ENCODE measurements around the gene METTL17.

METTL17 gene

DNA sequence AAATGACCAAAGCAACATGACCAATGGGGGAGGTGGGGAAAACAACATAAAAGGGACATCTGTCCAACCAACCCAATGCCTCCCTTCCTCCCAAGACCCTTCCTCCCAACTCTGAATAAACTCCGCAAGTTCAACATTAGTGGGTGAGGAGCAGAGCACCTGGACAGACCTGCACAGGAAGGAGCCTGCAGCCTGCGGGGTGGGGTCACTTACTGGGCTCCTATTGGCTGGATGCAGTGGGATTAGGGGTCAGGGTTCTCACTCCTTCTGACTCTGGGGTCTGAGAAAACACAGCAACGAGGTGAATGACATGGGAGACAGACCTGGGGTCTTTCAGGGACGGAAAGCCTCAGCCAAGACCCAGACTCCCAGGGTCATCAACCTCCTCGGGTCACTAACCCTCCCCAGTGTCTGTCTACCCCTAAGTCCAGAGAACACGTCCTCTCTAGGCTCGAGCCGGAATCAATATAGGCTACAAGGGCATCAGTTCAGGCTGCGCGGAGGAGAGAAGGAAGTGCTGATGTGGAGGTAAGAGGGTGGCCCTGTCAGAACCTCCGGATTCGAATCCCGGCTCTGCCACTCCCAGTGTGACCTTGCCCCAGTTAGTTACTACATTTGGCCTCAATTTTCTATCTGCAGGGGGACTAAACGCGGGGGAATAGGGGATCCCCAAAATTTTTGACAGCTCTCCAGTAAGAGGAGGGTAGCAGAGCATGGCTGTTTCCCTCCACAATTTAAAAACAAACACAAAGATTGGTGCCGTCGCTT is 34.2 kb downstream of the METTL17 start:
- no peak overlapping the region for H3K27ac ChIP-seq
- TF ChIP-seq, protein P1, sequence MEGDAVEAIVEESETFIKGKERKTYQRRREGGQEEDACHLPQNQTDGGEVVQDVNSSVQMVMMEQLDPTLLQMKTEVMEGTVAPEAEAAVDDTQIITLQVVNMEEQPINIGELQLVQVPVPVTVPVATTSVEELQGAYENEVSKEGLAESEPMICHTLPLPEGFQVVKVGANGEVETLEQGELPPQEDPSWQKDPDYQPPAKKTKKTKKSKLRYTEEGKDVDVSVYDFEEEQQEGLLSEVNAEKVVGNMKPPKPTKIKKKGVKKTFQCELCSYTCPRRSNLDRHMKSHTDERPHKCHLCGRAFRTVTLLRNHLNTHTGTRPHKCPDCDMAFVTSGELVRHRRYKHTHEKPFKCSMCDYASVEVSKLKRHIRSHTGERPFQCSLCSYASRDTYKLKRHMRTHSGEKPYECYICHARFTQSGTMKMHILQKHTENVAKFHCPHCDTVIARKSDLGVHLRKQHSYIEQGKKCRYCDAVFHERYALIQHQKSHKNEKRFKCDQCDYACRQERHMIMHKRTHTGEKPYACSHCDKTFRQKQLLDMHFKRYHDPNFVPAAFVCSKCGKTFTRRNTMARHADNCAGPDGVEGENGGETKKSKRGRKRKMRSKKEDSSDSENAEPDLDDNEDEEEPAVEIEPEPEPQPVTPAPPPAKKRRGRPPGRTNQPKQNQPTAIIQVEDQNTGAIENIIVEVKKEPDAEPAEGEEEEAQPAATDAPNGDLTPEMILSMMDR (IDR thresholded peaks at IDR 0.05; ENCODE audit: low read depth, low read length, missing control alignments) = no peak
- H3K36me3 ChIP-seq (replicated peaks) = no peaks in the 10 kb centered on the region
- H3K27me3 ChIP-seq (replicated peaks) = peaks cover 27% of the 10 kb centered on the region
- peak overlapping the region; percentile 51 for H3K4me3 ChIP-seq (ENCODE audit: low read depth, low read length)
- no peak for DNase-seq
- in situ Hi-C loops (cut with HindIII; ENCODE audit: low pct_ligation_motif_present, low sequenced_read_pairs) = no loop called here

DNA sequence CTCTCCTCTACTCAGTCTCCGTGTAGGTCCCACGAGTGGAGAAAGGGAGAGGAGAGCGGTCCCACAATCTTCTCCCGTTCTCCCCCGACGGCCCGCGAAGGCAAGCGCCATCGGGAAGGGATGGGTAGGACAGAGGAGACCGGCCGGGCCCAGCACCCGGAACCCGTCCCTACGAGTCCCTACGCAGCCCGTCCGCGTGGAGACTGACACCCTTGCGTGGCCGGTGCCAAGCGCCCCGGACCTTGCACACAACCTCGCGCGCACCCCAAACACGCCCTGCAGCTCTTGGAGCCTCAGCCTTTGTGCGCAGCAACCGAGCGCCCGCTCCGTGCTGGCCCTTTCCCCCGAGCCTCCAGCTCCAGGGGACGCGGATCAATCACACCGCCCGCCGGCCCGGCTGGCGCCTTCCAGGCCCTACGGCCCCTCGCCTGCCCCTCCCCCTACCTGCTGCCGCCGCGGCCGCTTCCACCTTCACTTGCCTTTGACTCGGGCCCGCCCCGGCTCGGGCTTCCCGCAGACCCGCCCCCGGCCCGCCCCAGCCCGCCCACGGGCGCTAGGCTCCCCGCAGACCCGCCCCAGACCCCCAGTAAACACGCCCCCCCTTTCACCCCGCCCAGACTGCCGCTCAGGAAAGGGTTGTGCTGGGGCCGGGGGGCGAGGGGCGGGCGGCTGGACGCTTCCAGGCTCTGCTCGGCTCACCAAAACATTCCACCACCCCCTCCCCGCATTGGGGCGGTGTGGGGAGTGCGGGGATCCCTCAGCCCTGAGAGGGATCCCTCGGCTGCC is 35.0 kb downstream of the METTL17 start, which contains the start of gene NDRG2:
TSS of gene NDRG2 (minus strand) at position 477 of the 786 bp plus-strand sequence. CDS start 1,746 bp downstream, outside the sequence.
- TF ChIP-seq, protein P1 (IDR thresholded peaks at IDR 0.05; ENCODE audit: low read depth, low read length, missing control alignments) = no peak
- in situ Hi-C loops (cut with HindIII; ENCODE audit: low pct_ligation_motif_present, low sequenced_read_pairs) = no loop called here
- no peak within 1 kb of the TSS for H3K27ac ChIP-seq
- no peaks in the 10 kb centered on the region for H3K36me3 ChIP-seq (replicated peaks)
- DNase-seq = no peak
- H3K4me3 ChIP-seq (ENCODE audit: low read depth, low read length) = peak within 1 kb of the TSS; percentile 51
- H3K27me3 ChIP-seq (replicated peaks) = peaks cover 27% of the 10 kb centered on the region

DNA sequence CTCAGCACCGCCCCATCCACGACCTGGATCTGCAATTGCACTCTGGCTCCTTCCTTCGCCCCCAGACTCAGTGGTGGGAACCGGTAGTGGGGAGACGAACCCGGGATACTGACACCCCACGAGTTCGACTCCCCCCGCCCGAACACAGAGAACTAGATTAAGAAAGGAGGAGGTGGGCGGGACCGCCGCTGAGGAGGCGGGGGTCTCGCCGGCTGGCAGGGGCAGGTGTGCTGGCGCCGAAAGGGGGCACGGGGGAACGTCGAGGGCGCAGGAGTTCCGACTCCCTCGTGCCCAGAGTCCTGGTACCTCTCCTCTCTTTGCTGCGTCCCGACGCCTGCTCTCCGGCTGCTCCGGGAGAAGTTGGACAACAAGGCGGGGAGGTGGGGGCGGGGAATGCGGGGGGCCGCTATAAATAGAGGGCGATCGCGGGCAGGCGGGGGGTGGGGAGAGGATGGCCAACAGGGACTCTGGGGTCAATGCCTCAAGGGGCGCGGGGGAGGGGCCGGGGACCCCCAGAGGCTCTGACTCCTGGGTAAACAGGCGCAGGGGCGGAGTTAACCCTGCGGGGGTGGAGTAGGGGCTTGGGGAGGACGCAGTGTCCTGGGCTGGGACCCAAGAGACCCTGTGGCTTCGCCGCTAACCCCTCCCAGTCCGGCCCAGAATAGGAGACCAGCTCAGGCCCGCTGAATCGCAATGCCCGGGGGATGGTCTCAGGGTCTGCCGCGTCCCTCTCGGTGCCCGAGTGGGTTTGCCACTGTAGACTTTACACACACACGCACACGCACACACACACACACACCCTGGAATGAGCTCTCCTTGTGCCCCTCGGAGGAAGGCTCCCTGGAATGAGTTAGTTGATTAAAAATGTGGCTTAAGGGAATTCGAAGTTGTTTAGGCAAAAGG is 35.8 kb downstream of the METTL17 start:
- Histone ChIP-seq H3K36me3 (replicated peaks) (no peaks in the 10 kb centered on the region), H3K27ac (no peak overlapping the region), H3K4me3 (ENCODE audit: low read depth, low read length) (peak overlapping the region; percentile 51), H3K27me3 (replicated peaks) (peaks cover 27% of the 10 kb centered on the region)
- TF ChIP-seq, protein P1 (IDR thresholded peaks at IDR 0.05; ENCODE audit: low read depth, low read length, missing control alignments) = no peak
- DNase-seq = no peak
- in situ Hi-C loops (cut with HindIII; ENCODE audit: low pct_ligation_motif_present, low sequenced_read_pairs) = no loop called here

DNA sequence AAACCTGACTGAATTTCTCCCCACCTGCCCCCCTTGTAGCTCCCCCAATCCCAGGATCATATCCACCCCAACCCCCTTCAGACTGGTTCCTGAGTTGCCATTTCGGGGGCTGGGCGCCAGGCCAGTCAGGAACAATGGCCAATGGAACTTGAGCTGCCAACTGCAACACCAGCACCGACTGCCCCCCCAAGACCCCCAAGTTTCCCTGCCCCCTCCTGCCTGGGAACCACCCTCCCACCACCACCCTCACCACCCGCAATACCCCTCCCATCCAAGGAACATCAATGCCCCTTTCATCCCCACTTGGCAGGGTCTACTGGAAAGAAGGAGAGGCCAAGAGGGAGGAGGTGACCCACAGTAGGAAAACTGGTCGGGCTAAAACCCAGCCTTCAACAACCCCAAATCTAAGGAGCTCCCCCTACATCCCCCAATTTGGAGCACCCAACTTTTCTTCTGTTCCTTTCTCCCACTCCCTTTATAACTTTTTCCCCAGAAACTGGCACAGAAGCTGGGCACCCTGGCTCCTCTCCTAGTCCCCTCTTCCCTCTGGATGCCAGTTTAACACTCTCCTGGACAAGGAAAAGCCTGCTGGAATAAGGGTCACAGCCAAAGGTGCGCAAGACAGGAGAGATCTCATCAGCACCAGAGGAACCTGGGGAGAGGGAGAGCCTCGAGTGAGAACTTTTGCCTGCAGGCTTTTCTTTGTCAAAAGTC is 36.7 kb downstream of the METTL17 start:
- TF ChIP-seq, protein P1 (IDR thresholded peaks at IDR 0.05; ENCODE audit: low read depth, low read length, missing control alignments) = no peak
- no peak overlapping the region for H3K4me3 ChIP-seq (ENCODE audit: low read depth, low read length)
- H3K27ac ChIP-seq = no peak overlapping the region
- in situ Hi-C loops (cut with HindIII; ENCODE audit: low pct_ligation_motif_present, low sequenced_read_pairs) = no loop called here
- H3K27me3 ChIP-seq (replicated peaks) = peaks cover 27% of the 10 kb centered on the region
- H3K36me3 ChIP-seq (replicated peaks) = no peaks in the 10 kb centered on the region
- DNase-seq = no peak

DNA sequence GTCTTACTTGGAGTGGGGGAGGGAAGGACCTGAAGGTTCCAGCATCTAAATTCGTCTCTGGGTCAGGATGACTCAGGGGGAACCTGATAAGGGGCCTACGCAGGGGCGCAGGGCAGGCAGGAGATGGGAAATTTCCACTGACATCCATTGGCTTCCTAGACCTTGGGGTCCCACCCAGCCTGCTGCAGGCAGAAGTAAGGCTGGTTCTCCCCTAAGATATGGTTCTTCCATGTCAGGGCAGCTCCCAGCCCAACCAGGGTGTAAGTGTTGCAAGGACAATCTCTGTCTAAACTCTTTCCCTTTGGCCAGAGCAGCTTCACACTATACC is 37.2 kb downstream of the METTL17 start:
- DNase-seq = no peak
- TF ChIP-seq, protein P1 (IDR thresholded peaks at IDR 0.05; ENCODE audit: low read depth, low read length, missing control alignments) = no peak
- in situ Hi-C loops (cut with HindIII; ENCODE audit: low pct_ligation_motif_present, low sequenced_read_pairs) = no loop called here
- Histone ChIP-seq H3K27ac (no peak overlapping the region), H3K4me3 (ENCODE audit: low read depth, low read length) (no peak overlapping the region), H3K27me3 (replicated peaks) (peaks cover 22% of the 10 kb centered on the region), H3K36me3 (replicated peaks) (no peaks in the 10 kb centered on the region)

All from brain microvascular endothelial cell (primary cell).